ENCODE results near the gene SH3BGR. TPM values are rescaled to one million over a fixed set of nuclear protein-coding genes. Genes with fewer than 3 reads are reported as not detected.
"Not testable (repeated sequence)": the region's sequence is repeated elsewhere in the genome, so short reads cannot be mapped to it uniquely, and the experiment has no call there.

Gene SH3BGR
- total RNA-seq, 1 donor from 2014 or later: 3.4 TPM

GRCh38 chr21:39538453-39539042, 86.8 kb downstream of the SH3BGR start:
- DNase-seq (ENCODE audit: low spot score): no peak

DNA sequence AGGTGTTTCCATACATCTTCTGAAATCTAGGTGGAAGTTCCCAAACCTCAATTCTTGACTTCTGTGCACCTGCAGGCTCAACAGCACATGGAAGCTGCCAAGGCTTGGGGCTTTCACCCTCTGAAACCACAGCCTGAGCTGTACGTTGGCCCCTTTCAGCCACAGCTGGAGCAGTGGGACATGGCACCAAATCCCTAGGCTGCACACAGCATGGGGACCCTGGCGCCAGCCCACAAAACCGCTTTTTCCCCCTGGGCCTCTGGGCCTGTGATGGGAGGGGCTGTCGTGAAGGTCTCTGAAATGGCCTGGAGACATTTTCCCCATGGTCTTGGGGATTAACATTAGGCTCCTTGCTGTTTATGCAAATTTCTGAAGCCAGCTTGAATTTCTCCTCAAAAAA, 88.6 kb downstream of the SH3BGR start:
- DNase-seq (ENCODE audit: low spot score): not testable (repeated sequence)

DNA sequence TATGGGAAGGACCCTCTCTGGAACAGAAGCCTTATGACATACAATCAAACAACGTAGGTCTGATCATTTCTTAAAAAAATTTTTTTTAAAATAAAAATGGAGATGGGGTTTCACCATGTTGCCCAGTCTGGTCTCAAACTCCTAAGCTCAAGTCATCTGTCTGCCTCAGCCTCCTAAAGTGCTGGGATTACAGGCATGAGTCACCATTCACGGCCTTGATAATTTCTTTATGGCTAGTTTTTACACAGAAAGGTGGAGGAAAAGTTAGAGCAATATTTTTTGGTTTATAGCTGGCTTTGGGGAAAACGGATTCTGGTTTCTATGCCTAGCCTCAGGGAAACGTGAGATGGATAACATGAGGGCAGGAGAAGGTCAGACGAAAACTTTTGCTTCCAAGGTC, 91.0 kb downstream of the SH3BGR start:
- no peak for DNase-seq (ENCODE audit: low spot score)

- no peak for DNase-seq (ENCODE audit: low spot score)
These were observed 94.8 kb downstream of the SH3BGR start for GRCh38 chr21:39546522-39546921.

DNA sequence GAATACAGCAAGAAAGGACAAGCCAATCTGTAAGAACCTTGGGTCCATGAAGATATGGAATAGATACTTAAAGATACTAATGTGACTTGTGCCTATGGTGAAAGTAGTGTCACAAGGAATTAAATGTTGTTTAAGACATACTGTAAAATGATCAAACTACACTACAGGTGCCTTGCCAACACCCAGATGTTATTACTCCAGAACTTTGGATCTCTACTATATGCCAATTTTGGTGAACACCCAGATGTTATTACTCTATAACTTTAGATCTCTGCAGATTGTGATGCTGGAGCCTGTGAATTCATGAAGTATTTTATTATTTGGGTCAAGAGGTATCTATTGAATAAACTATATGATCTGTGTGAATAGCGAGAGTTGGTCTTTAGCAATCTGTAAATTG, 101.1 kb downstream of the SH3BGR start:
- DNase-seq (ENCODE audit: low spot score): no peak

DNA sequence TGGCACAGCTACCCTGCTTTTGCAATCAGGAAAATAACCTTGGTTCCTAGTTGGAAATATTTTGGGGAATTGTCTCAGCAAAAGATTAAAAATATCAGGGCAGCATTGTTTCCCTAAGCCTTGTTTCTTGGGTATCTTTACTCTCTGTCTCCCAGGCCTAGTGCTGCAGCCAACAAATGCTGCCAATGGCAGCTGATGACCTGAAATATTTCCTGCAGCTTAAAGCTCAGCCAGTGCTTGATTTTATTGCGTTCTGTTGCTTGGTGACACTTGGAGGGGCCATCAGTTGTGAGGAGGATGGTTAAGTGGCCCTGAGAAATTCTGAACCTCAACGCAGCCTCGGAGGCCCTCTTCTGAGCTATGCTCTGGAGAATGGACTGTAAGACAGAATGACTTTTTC, 101.6 kb downstream of the SH3BGR start:
- DNase-seq (ENCODE audit: low spot score): no peak

GRCh38 chr21:39555911-39556590, 104.3 kb downstream of the SH3BGR start:
- no peak for DNase-seq (ENCODE audit: low spot score)

GRCh38 chr21:39559511-39559910, 107.7 kb downstream of the SH3BGR start:
- DNase-seq (ENCODE audit: low spot score): no peak

DNA sequence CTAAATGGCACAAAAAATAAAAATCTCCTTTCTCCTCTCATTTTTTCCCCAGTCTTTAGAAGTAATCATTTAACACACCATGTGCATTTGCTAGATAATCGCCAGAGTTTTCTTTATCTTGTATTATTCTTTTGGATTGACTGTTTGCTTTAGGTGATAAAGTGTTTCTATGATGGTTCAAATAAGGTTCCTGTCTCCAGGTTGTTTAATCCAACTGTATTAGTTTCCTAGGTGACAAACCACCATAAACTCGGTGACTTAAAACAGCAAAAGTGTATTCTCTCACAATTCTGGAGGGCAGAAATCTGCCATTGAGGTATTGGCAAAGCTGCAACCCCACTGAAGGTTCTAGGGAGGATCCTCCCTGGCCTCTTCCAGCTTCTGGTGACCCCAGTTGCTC, 109.4 kb downstream of the SH3BGR start:
- DNase-seq (ENCODE audit: low spot score): no peak

- no peak for DNase-seq (ENCODE audit: low spot score)
These were observed 111.3 kb downstream of the SH3BGR start for GRCh38 chr21:39562791-39563770.

DNA sequence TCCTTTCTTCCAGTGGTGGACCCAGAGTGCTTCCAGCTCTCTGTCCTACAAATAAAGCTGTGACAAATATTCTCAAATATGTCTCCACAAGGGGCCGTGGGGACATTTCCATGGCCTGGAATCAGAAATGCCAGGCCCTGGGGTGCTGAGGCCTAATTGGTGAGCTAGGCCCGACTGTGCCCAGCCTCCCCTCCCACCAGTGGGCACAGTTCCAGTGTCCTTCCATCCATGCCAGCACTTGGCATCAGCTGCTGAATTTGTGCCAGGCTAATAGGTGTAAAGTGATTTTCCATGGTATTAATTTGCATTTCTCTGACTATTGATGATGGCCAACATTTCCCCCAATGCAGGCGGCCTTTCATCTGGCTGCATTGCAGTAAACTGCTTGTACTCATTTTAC, 112.4 kb downstream of the SH3BGR start:
- DNase-seq (ENCODE audit: low spot score): no peak

Small RNA genes lying within 50 kb of the gene (microRNA-seq; reads per million reads assigned to microRNA genes)
- not detected for gene MIR6508 (ENCODE audit: borderline number of aligned reads)

Other genes with a start within 250 kb of the SH3BGR start
- gene BRWD1, start 138.3 kb upstream of the SH3BGR start, total RNA-seq: 37.4 TPM
- 88.1 TPM for gene HMGN1, start 102.9 kb upstream of the SH3BGR start, total RNA-seq
- 0.55 TPM for gene LCA5L, start 6.2 kb upstream of the SH3BGR start, total RNA-seq
- gene B3GALT5, start 161.0 kb downstream of the SH3BGR start, total RNA-seq: 0.06 TPM